Uterus (tissue), 2 donors: ENCODE data around the gene UBR4.

ENCODE experiments used
- POLR2A ChIP-seq, 2 donors: fragments of 450-650 bp; IDR thresholded peaks; one replicate each; pipeline ENCODE4 v1.6.1; 2016; ENCODE audit warnings: antibody characterized with exemption in 2 of 2, mild to moderate bottlenecking in 1 of 2, moderate library complexity in 1 of 2
- TF ChIP-seq, protein P1 (sequence below), 4 experiments: fragments of 200-600 bp in 2 of 4; fragments of 450-650 bp in 2 of 4; sonication (generic) in 2 of 4; IDR thresholded peaks; one replicate each; pipeline ENCODE4 v1.5.1; 2016 to 2019; ENCODE audit warnings: antibody characterized with exemption in 4 of 4, mild to moderate bottlenecking in 2 of 4, moderate library complexity in 1 of 4

DNA sequence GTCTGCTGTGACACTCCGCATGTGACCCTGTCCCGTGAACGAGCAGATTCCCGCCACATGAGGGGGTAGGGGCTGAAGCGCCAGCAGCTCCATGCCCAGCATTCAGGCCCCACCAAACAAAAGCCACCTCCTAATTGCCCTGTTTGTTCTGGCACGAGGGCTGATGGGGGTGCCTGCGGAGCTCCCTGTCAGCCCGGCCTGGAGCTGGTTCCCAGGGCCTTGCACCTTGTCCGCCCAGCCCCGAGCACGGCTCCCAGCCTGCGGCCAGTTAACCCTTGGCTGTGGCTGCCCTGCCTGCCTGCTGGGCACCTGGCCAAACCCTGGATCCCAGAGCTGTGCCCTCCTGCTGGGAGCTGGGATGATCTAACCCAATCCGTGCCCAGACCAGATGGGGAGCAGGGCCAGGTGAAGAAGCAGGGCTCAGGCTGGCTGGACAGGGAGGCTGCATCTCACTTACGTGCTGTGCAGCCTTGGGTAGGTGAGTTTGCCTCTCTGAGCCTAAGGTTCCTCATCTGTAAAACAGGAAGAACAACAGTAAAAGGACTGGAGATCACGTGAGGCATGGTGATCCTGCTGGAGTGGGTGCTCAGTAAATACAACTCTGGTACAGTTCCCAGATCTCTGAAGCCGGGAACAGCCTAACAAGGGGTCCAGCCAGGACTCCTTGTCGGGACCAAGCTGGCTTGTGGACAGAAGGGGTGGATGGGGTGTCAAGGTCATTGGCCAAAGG lies 142.7 kb downstream of the UBR4 start:
- no peak for TF ChIP-seq POLR2A (IDR thresholded peaks at IDR 0.05)
- TF ChIP-seq, protein P1, sequence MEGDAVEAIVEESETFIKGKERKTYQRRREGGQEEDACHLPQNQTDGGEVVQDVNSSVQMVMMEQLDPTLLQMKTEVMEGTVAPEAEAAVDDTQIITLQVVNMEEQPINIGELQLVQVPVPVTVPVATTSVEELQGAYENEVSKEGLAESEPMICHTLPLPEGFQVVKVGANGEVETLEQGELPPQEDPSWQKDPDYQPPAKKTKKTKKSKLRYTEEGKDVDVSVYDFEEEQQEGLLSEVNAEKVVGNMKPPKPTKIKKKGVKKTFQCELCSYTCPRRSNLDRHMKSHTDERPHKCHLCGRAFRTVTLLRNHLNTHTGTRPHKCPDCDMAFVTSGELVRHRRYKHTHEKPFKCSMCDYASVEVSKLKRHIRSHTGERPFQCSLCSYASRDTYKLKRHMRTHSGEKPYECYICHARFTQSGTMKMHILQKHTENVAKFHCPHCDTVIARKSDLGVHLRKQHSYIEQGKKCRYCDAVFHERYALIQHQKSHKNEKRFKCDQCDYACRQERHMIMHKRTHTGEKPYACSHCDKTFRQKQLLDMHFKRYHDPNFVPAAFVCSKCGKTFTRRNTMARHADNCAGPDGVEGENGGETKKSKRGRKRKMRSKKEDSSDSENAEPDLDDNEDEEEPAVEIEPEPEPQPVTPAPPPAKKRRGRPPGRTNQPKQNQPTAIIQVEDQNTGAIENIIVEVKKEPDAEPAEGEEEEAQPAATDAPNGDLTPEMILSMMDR (IDR thresholded peaks at IDR 0.05), result no peak
